ENCODE results near the gene CNTLN.
"Not testable (repeated sequence)": the region's sequence is repeated elsewhere in the genome, so short reads cannot be mapped to it uniquely, and the experiment has no call there.

The CNTLN gene

GRCh38 chr9:17135295-17136160 lies 688 bp downstream of the CNTLN start:
- no peaks in the 10 kb centered on the region for H3K27me3 ChIP-seq
- H3K9ac ChIP-seq, result peak overlapping the region; percentile 86
- TF ChIP-seq Cebpa-rat (IDR thresholded peaks at IDR 0.05), result no peak
- H3K4me2 ChIP-seq, result peak overlapping the region; percentile 75
- H3K4me1 ChIP-seq, result peaks cover 16% of the 10 kb centered on the region; the same call in 1 of the 2 replicates
- peaks cover 9% of the 10 kb centered on the region for H3K9me3 ChIP-seq
- H3K36me3 ChIP-seq, result peaks cover 11% of the 10 kb centered on the region; the same call in 1 of the 2 replicates
- H4K20me1 ChIP-seq, result no peaks in the 10 kb centered on the region
- H3K27ac ChIP-seq, result peak overlapping the region; percentile 91
- peak overlapping the region; percentile 75 for H3K4me3 ChIP-seq

DNA sequence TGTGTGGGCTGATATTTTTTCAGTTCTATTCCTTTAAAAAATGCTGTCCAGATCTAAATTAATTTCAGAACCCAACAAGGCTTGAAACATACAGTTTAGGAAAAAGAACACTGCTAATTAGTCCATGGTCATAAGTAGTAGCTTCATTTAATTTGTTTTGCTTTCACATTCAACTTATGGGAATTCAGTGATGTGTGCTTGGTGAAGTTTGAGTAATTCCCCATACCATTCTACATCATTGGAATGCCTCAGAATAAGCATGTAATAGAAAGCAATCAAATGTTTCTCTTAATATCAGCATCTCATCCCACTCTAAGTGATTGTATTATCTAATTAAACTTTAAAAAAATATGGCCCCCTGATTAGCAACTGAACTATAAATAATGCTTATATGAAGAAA lies 2.7 kb downstream of the CNTLN start:
- no peak overlapping the region for H3K4me2 ChIP-seq
- peaks cover 16% of the 10 kb centered on the region; the same call in 1 of the 2 replicates for H3K4me1 ChIP-seq
- H3K36me3 ChIP-seq, result peaks cover 11% of the 10 kb centered on the region; the same call in 1 of the 2 replicates
- no peak overlapping the region for H3K9ac ChIP-seq
- H3K27ac ChIP-seq, result no peak overlapping the region
- H4K20me1 ChIP-seq, result no peaks in the 10 kb centered on the region
- H3K9me3 ChIP-seq, result peaks cover 9% of the 10 kb centered on the region
- TF ChIP-seq Cebpa-rat (IDR thresholded peaks at IDR 0.05), result no peak
- H3K27me3 ChIP-seq, result no peaks in the 10 kb centered on the region
- no peak overlapping the region for H3K4me3 ChIP-seq

DNA sequence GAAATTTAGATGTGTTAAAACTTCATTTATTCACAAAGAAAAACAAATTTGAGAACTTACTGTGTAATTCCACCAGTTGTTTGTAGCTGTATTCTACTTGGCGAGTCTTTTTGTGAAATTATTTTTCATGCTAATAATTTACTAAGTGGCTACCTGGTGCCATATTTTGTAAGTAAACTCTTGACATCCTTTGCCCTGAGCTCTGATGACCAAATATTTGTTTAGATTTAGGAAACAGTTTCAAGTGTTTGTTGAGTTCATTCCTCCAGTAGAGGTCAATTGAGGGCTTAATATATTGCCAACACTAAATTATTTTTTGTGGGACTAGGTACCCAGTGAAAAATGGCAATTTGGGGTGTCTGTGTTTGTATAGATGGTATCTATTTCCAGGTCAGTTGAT lies 3.7 kb downstream of the CNTLN start:
- H3K9ac ChIP-seq, result no peak overlapping the region
- H3K9me3 ChIP-seq, result peaks cover 9% of the 10 kb centered on the region
- no peak for TF ChIP-seq Cebpa-rat (IDR thresholded peaks at IDR 0.05)
- no peak overlapping the region for H3K4me2 ChIP-seq
- H3K4me1 ChIP-seq, result peaks cover 16% of the 10 kb centered on the region; the same call in 1 of the 2 replicates
- peaks cover 12% of the 10 kb centered on the region; the same call in 1 of the 2 replicates for H3K36me3 ChIP-seq
- no peaks in the 10 kb centered on the region for H3K27me3 ChIP-seq
- H3K4me3 ChIP-seq, result no peak overlapping the region
- H4K20me1 ChIP-seq, result no peaks in the 10 kb centered on the region
- no peak overlapping the region for H3K27ac ChIP-seq

DNA sequence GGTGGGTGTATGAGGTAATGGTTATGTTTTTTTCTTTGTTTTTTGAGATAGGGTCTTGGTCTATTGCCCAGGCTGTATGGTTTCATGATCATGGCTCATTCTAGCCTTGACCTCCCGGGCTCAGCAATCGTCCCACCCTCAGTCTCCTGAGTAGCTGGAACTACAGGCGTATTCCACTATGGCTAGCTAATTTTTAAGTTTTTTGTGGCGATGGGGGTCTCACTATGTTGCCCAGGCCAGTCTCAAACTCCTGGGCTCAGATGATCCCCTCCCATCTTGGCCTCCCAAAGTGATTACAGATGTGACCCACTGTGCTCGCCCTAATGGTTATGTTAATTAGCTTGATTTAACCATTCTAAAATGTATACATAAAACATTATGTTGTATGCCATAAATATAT lies 5.6 kb downstream of the CNTLN start:
- Histone ChIP-seq H3K27ac (no peak overlapping the region), H3K4me3 (no peak overlapping the region), H3K27me3 (no peaks in the 10 kb centered on the region), H3K4me1 (peaks cover 11% of the 10 kb centered on the region; the same call in 1 of the 2 replicates), H3K9me3 (peaks cover 10% of the 10 kb centered on the region), H3K4me2 (no peak overlapping the region), H4K20me1 (no peaks in the 10 kb centered on the region), H3K36me3 (peaks cover 25% of the 10 kb centered on the region), H3K9ac (no peak overlapping the region)
- no peak for TF ChIP-seq Cebpa-rat (IDR thresholded peaks at IDR 0.05)

DNA sequence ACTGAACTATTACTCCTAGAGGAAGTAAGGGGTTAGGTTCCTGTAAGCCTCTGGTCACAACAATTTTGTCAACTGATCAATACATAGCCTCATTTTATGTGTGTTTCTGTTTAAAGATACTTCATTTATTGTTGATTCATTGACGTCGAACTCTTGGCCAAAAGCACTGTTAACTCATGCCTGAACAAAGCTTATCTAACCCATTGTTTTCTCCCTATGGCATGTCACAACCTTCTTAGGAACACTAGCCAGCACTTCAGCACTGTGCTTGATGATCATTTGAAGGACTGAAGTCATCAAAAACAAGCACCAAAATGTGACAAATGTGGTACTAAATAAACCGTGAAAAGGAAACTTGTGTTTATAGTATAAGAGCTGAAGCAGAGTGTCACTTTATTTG lies 13.5 kb downstream of the CNTLN start:
- Histone ChIP-seq H3K4me3 (no peak overlapping the region), H3K9me3 (peaks cover 59% of the 10 kb centered on the region), H4K20me1 (no peaks in the 10 kb centered on the region), H3K9ac (no peak overlapping the region), H3K27me3 (no peaks in the 10 kb centered on the region), H3K4me1 (no peaks in the 10 kb centered on the region), H3K36me3 (peaks cover 76% of the 10 kb centered on the region), H3K4me2 (no peak overlapping the region), H3K27ac (no peak overlapping the region)
- no peak for TF ChIP-seq Cebpa-rat (IDR thresholded peaks at IDR 0.05)

- Histone ChIP-seq H3K9ac (no peak overlapping the region), H3K36me3 (peaks cover 50% of the 10 kb centered on the region), H3K4me2 (no peak overlapping the region), H3K27me3 (no peaks in the 10 kb centered on the region), H3K27ac (no peak overlapping the region), H3K4me1 (no peaks in the 10 kb centered on the region), H3K9me3 (peaks cover 29% of the 10 kb centered on the region), H3K4me3 (no peak overlapping the region), H4K20me1 (no peaks in the 10 kb centered on the region)
- no peak for TF ChIP-seq Cebpa-rat (IDR thresholded peaks at IDR 0.05)
These were observed 24.6 kb downstream of the CNTLN start for GRCh38 chr9:17159469-17159868.

GRCh38 chr9:17160327-17160726 lies 25.5 kb downstream of the CNTLN start:
- H4K20me1 ChIP-seq, result no peaks in the 10 kb centered on the region
- peaks cover 42% of the 10 kb centered on the region for H3K36me3 ChIP-seq
- no peak overlapping the region for H3K9ac ChIP-seq
- H3K4me3 ChIP-seq, result no peak overlapping the region
- H3K27me3 ChIP-seq, result no peaks in the 10 kb centered on the region
- no peaks in the 10 kb centered on the region for H3K4me1 ChIP-seq
- H3K27ac ChIP-seq, result no peak overlapping the region
- H3K4me2 ChIP-seq, result no peak overlapping the region
- H3K9me3 ChIP-seq, result peaks cover 20% of the 10 kb centered on the region
- no peak for TF ChIP-seq Cebpa-rat (IDR thresholded peaks at IDR 0.05)

DNA sequence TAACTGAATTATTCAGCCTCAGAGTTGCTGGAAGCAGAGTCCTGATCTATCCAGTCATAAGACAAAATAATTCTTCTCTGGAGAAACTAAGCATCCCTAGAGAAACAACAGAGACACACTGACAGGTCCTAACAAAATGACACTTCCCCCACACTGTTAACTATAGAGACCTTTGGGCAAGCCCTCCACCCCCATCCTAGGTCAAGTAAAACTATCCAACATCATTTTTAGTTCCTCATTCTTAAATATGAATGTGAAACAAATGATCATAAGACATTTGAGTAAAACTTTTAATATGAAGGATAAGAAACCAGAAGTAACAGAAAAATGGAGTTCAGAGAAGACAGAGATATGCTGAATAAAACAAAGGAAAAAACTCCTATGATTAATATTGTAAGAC lies 30.9 kb downstream of the CNTLN start:
- Histone ChIP-seq H3K9ac (no peak overlapping the region), H3K4me3 (no peak overlapping the region), H3K36me3 (peaks cover 32% of the 10 kb centered on the region), H3K27me3 (no peaks in the 10 kb centered on the region), H3K4me2 (no peak overlapping the region), H3K4me1 (no peaks in the 10 kb centered on the region), H3K27ac (no peak overlapping the region), H3K9me3 (peaks cover 19% of the 10 kb centered on the region), H4K20me1 (no peaks in the 10 kb centered on the region)
- no peak for TF ChIP-seq Cebpa-rat (IDR thresholded peaks at IDR 0.05)

- Histone ChIP-seq H3K36me3 (peaks cover 35% of the 10 kb centered on the region), H3K4me3 (no peak overlapping the region), H3K4me2 (no peak overlapping the region), H3K9ac (no peak overlapping the region), H3K9me3 (peaks cover 19% of the 10 kb centered on the region), H3K4me1 (no peaks in the 10 kb centered on the region), H3K27ac (no peak overlapping the region), H4K20me1 (no peaks in the 10 kb centered on the region), H3K27me3 (no peaks in the 10 kb centered on the region)
- TF ChIP-seq Cebpa-rat (IDR thresholded peaks at IDR 0.05), result no peak
These were observed 31.5 kb downstream of the CNTLN start for GRCh38 chr9:17166346-17166745.

- no peak overlapping the region for H3K4me2 ChIP-seq
- H3K9ac ChIP-seq, result no peak overlapping the region
- no peaks in the 10 kb centered on the region for H4K20me1 ChIP-seq
- no peak overlapping the region for H3K27ac ChIP-seq
- H3K36me3 ChIP-seq, result peaks cover 11% of the 10 kb centered on the region
- no peaks in the 10 kb centered on the region for H3K27me3 ChIP-seq
- TF ChIP-seq Cebpa-rat (IDR thresholded peaks at IDR 0.05), result no peak
- H3K4me1 ChIP-seq, result no peaks in the 10 kb centered on the region
- peaks cover 12% of the 10 kb centered on the region for H3K9me3 ChIP-seq
- H3K4me3 ChIP-seq, result no peak overlapping the region
These were observed 36.7 kb downstream of the CNTLN start for GRCh38 chr9:17171309-17172094.

- not testable (repeated sequence) for H3K27ac ChIP-seq, H3K4me3 ChIP-seq, H3K9ac ChIP-seq, H3K27me3 ChIP-seq, H4K20me1 ChIP-seq, H3K4me1 ChIP-seq, H3K4me2 ChIP-seq
- peaks cover 20% of the 10 kb centered on the region for H3K36me3 ChIP-seq
- peaks cover 23% of the 10 kb centered on the region for H3K9me3 ChIP-seq
These were observed 42.7 kb downstream of the CNTLN start for GRCh38 chr9:17177496-17177895.

Data from BLaER1 (cell line).